Ishikawa (cell line): ENCODE results near the gene KCNMB2.

ENCODE experiments used
- CEBPB ChIP-seq: IDR thresholded peaks from 2 replicates; pipeline ENCODE4 v1.6.1; 2012
- CREB1 ChIP-seq: IDR thresholded peaks from 2 replicates; pipeline ENCODE4 v1.6.1; 2012; ENCODE audit warnings: low read depth
- EGR1 ChIP-seq: IDR thresholded peaks from 2 replicates; pipeline ENCODE4 v1.6.1; 2012
- EP300 ChIP-seq: IDR thresholded peaks from 2 replicates; pipeline ENCODE4 v1.6.1; 2012; ENCODE audit warnings: borderline replicate concordance
- FOXM1 ChIP-seq: IDR thresholded peaks from 2 replicates; pipeline ENCODE4 v1.6.1; 2012; ENCODE audit warnings: low read depth, borderline replicate concordance
- MAX ChIP-seq: IDR thresholded peaks from 2 replicates; pipeline ENCODE4 v1.6.1; 2012
- NFIC ChIP-seq: IDR thresholded peaks from 2 replicates; pipeline ENCODE4 v1.6.1; 2012
- RAD21 ChIP-seq: IDR thresholded peaks from 2 replicates; pipeline ENCODE4 v1.6.1; 2012; ENCODE audit warnings: low read depth
- REST ChIP-seq: IDR thresholded peaks from 2 replicates; pipeline ENCODE4 v1.6.1; 2012; ENCODE audit warnings: low read depth, mild to moderate bottlenecking
- TAF1 ChIP-seq: IDR thresholded peaks from 2 replicates; pipeline ENCODE4 v1.6.1; 2012; ENCODE audit warnings: low read depth, mild to moderate bottlenecking
- TCF12 ChIP-seq: IDR thresholded peaks from 2 replicates; pipeline ENCODE4 v1.6.1; 2012; ENCODE audit warnings: low read depth
- TEAD4 ChIP-seq: IDR thresholded peaks from 2 replicates; pipeline ENCODE4 v1.6.1; 2012
- USF1 ChIP-seq: IDR thresholded peaks from 2 replicates; pipeline ENCODE4 v1.6.1; 2012
- YY1 ChIP-seq: IDR thresholded peaks from 2 replicates; pipeline ENCODE4 v1.6.1; 2012; ENCODE audit warnings: low read depth
- ZBTB7A ChIP-seq: IDR thresholded peaks from 2 replicates; pipeline ENCODE4 v1.6.1; 2012; ENCODE audit warnings: low read depth

Gene KCNMB2

GRCh38 chr3:178806651-178807050 lies 270.4 kb downstream of the KCNMB2 start:
- TF ChIP-seq TEAD4 (no peak), CREB1 (no peak), NFIC (no peak), TAF1 (no peak), RAD21 (no peak), MAX (no peak), CEBPB (no peak), EP300 (no peak), ZBTB7A (no peak)

GRCh38 chr3:178807694-178808093 lies 271.5 kb downstream of the KCNMB2 start:
- TF ChIP-seq NFIC: no peak
- TF ChIP-seq MAX: no peak
- TF ChIP-seq CEBPB: no peak
- no peak for TF ChIP-seq EGR1
- TF ChIP-seq YY1: no peak
- no peak for TF ChIP-seq USF1
- no peak for TF ChIP-seq CREB1
- no peak for TF ChIP-seq TAF1
- no peak for TF ChIP-seq TCF12
- no peak for TF ChIP-seq RAD21

GRCh38 chr3:178808748-178809147 lies 272.5 kb downstream of the KCNMB2 start:
- TF ChIP-seq FOXM1 (no peak), EGR1 (no peak), RAD21 (no peak), NFIC (no peak), TCF12 (no peak), CEBPB (no peak)

GRCh38 chr3:178810181-178810580 lies 273.9 kb downstream of the KCNMB2 start:
- TF ChIP-seq MAX: no peak
- TF ChIP-seq TCF12: no peak

- no peak for TF ChIP-seq RAD21
- TF ChIP-seq CEBPB: no peak
- TF ChIP-seq ZBTB7A: no peak
- TF ChIP-seq NFIC: no peak
- no peak for TF ChIP-seq USF1
- TF ChIP-seq REST: no peak
- no peak for TF ChIP-seq TAF1
- TF ChIP-seq EGR1: no peak
- TF ChIP-seq CREB1: no peak
- no peak for TF ChIP-seq YY1
- no peak for TF ChIP-seq EP300
- no peak for TF ChIP-seq FOXM1
- no peak for TF ChIP-seq TEAD4
- no peak for TF ChIP-seq TCF12
Measured at GRCh38 chr3:178822722-178823121, 286.5 kb downstream of the KCNMB2 start.

GRCh38 chr3:178823150-178823549 lies 286.9 kb downstream of the KCNMB2 start:
- TF ChIP-seq REST (no peak), EP300 (no peak), CEBPB (no peak), ZBTB7A (no peak), TCF12 (no peak), TEAD4 (no peak), TAF1 (no peak), NFIC (no peak), USF1 (no peak), FOXM1 (no peak), EGR1 (no peak)
